ENCODE measurements around the gene ORAI3.

ORAI3 gene

GRCh38 chr16:30948667-30949649 lies at the start of gene ORAI3:
Gene ORAI3, plus strand, starts transcription at chr16:30949068. Its CDS starts 222 bp downstream, at chr16:30949290.
- TF ChIP-seq ZNF274 (IDR thresholded peaks at IDR 0.05; ENCODE audit: low read depth, low read length), result no peak
- no peak for TF ChIP-seq YY1 (IDR thresholded peaks at IDR 0.05; ENCODE audit: insufficient read depth, insufficient read length)
- TF ChIP-seq SUZ12 (IDR thresholded peaks at IDR 0.05; ENCODE audit: extremely low read depth, insufficient read depth, insufficient read length), result no peak
- Histone ChIP-seq H3K27me3 (ENCODE audit: insufficient read depth, insufficient read length) (no peaks in the 10 kb centered on the region), H3K9me3 (ENCODE audit: insufficient read depth, low read length) (no peaks in the 10 kb centered on the region), H3K36me3 (ENCODE audit: insufficient read depth, insufficient read length, low read length) (peaks cover 29% of the 10 kb centered on the region), H3K9ac (ENCODE audit: insufficient read length, low read depth) (peak within 1 kb of the TSS; percentile 97), H3K4me3 (ENCODE audit: insufficient read length, low read depth) (peak within 1 kb of the TSS; percentile 69), H3K4me1 (ENCODE audit: insufficient read depth, insufficient read length) (peaks cover 17% of the 10 kb centered on the region)
- no peak for DNase-seq (ENCODE audit: low read depth, low spot score)

- DNase-seq (ENCODE audit: low read depth, low spot score), result no peak
These were observed 49.1 kb upstream of the ORAI3 start for GRCh38 chr16:30899794-30900193.

GRCh38 chr16:30900588-30900987 lies 48.3 kb upstream of the ORAI3 start:
- DNase-seq (ENCODE audit: low read depth, low spot score), result no peak
- Histone ChIP-seq H3K4me3 (ENCODE audit: insufficient read length, low read depth) (no peak overlapping the region), H3K36me3 (ENCODE audit: insufficient read depth, insufficient read length, low read length) (peaks cover 7% of the 10 kb centered on the region), H3K9me3 (ENCODE audit: insufficient read depth, low read length) (no peaks in the 10 kb centered on the region), H3K27me3 (ENCODE audit: insufficient read depth, insufficient read length) (no peaks in the 10 kb centered on the region), H3K9ac (ENCODE audit: insufficient read length, low read depth) (no peak overlapping the region), H3K4me1 (ENCODE audit: insufficient read depth, insufficient read length) (peaks cover 5% of the 10 kb centered on the region)
- TF ChIP-seq SUZ12 (IDR thresholded peaks at IDR 0.05; ENCODE audit: extremely low read depth, insufficient read depth, insufficient read length) (no peak), YY1 (IDR thresholded peaks at IDR 0.05; ENCODE audit: insufficient read depth, insufficient read length) (no peak), ZNF274 (IDR thresholded peaks at IDR 0.05; ENCODE audit: low read depth, low read length) (no peak)

More at GRCh38 chr16:30899794-30900193, 49.1 kb upstream of the ORAI3 start:
- TF ChIP-seq SUZ12 (IDR thresholded peaks at IDR 0.05; ENCODE audit: extremely low read depth, insufficient read depth, insufficient read length) (no peak), YY1 (IDR thresholded peaks at IDR 0.05; ENCODE audit: insufficient read depth, insufficient read length) (no peak), ZNF274 (IDR thresholded peaks at IDR 0.05; ENCODE audit: low read depth, low read length) (no peak)
- Histone ChIP-seq H3K9ac (ENCODE audit: insufficient read length, low read depth) (no peak overlapping the region), H3K27me3 (ENCODE audit: insufficient read depth, insufficient read length) (peaks cover 4% of the 10 kb centered on the region), H3K4me3 (ENCODE audit: insufficient read length, low read depth) (no peak overlapping the region), H3K9me3 (ENCODE audit: insufficient read depth, low read length) (no peaks in the 10 kb centered on the region), H3K4me1 (ENCODE audit: insufficient read depth, insufficient read length) (peaks cover 7% of the 10 kb centered on the region), H3K36me3 (ENCODE audit: insufficient read depth, insufficient read length, low read length) (peaks cover 7% of the 10 kb centered on the region)

- no peak for TF ChIP-seq SUZ12 (IDR thresholded peaks at IDR 0.05; ENCODE audit: extremely low read depth, insufficient read depth, insufficient read length)
- TF ChIP-seq ZNF274 (IDR thresholded peaks at IDR 0.05; ENCODE audit: low read depth, low read length), result no peak
- no peak for TF ChIP-seq YY1 (IDR thresholded peaks at IDR 0.05; ENCODE audit: insufficient read depth, insufficient read length)
- H3K9ac ChIP-seq (ENCODE audit: insufficient read length, low read depth), result peak overlapping the region; percentile 84
These were observed 47.5 kb upstream of the ORAI3 start for GRCh38 chr16:30901201-30902028.

GRCh38 chr16:30902029-30902972 lies 46.6 kb upstream of the ORAI3 start:
- Histone ChIP-seq H3K9ac (ENCODE audit: insufficient read length, low read depth) (peak overlapping the region; percentile 84), H3K4me1 (ENCODE audit: insufficient read depth, insufficient read length) (peaks cover 6% of the 10 kb centered on the region), H3K4me3 (ENCODE audit: insufficient read length, low read depth) (peak overlapping the region; percentile 52), H3K36me3 (ENCODE audit: insufficient read depth, insufficient read length, low read length) (peaks cover 7% of the 10 kb centered on the region), H3K9me3 (ENCODE audit: insufficient read depth, low read length) (no peaks in the 10 kb centered on the region), H3K27me3 (ENCODE audit: insufficient read depth, insufficient read length) (no peaks in the 10 kb centered on the region)
- DNase-seq (ENCODE audit: low read depth, low spot score), result no peak
- TF ChIP-seq YY1 (IDR thresholded peaks at IDR 0.05; ENCODE audit: insufficient read depth, insufficient read length) (no peak), SUZ12 (IDR thresholded peaks at IDR 0.05; ENCODE audit: extremely low read depth, insufficient read depth, insufficient read length) (no peak), ZNF274 (IDR thresholded peaks at IDR 0.05; ENCODE audit: low read depth, low read length) (no peak)

More at GRCh38 chr16:30901201-30902028, 47.5 kb upstream of the ORAI3 start:
- DNase-seq (ENCODE audit: low read depth, low spot score), result no peak
- Histone ChIP-seq H3K4me3 (ENCODE audit: insufficient read length, low read depth) (peak overlapping the region; percentile 52), H3K4me1 (ENCODE audit: insufficient read depth, insufficient read length) (peaks cover 3% of the 10 kb centered on the region), H3K36me3 (ENCODE audit: insufficient read depth, insufficient read length, low read length) (peaks cover 7% of the 10 kb centered on the region), H3K9me3 (ENCODE audit: insufficient read depth, low read length) (no peaks in the 10 kb centered on the region), H3K27me3 (ENCODE audit: insufficient read depth, insufficient read length) (no peaks in the 10 kb centered on the region)

GRCh38 chr16:30903002-30903401 lies 45.9 kb upstream of the ORAI3 start:
- no peak for TF ChIP-seq SUZ12 (IDR thresholded peaks at IDR 0.05; ENCODE audit: extremely low read depth, insufficient read depth, insufficient read length)
- Histone ChIP-seq H3K27me3 (ENCODE audit: insufficient read depth, insufficient read length) (no peaks in the 10 kb centered on the region), H3K4me3 (ENCODE audit: insufficient read length, low read depth) (no peak overlapping the region), H3K4me1 (ENCODE audit: insufficient read depth, insufficient read length) (peaks cover 8% of the 10 kb centered on the region), H3K36me3 (ENCODE audit: insufficient read depth, insufficient read length, low read length) (peaks cover 7% of the 10 kb centered on the region), H3K9me3 (ENCODE audit: insufficient read depth, low read length) (no peaks in the 10 kb centered on the region), H3K9ac (ENCODE audit: insufficient read length, low read depth) (peak overlapping the region; percentile 84)
- DNase-seq (ENCODE audit: low read depth, low spot score), result no peak
